Natural killer cell (primary cell): ENCODE measurements around the gene OSCP1. TPM values are rescaled to one million over a fixed set of nuclear protein-coding genes. Genes with fewer than 3 reads are reported as not detected.
A peak's percentile ranks its signal among the peaks of the same experiment; 100 is the strongest.

ENCODE experiments used
- ATAC-seq, 3 donors: fragments of 150-1000 bp in 2 of 3; fragments of 200-7000 bp in 1 of 3; cut with Tn5 transposase; 1 replicate in 1 of 3; 2 replicates in 2 of 3; pipeline ENCODE4 v1.10.0; 2021; ENCODE audit warnings: mild to moderate bottlenecking in 2 of 3, moderate library complexity in 2 of 3
- DNase-seq, 2 donors: peaks; one replicate each; pipeline versions ENCODE4 v3.0.0 to v3.0.0-alpha.2; 2013 to 2021; ENCODE audit warnings: mixed read lengths in 1 of 2
- H3K27ac ChIP-seq: one replicate; pipeline ENCODE4 v1.5.1; 2013; ENCODE audit warnings: mild to moderate bottlenecking, low read length
- H3K27me3 ChIP-seq: one replicate; pipeline ENCODE4 v1.6.1; 2013; ENCODE audit warnings: low read length; ENCODE audit not compliant: control insufficient read depth, insufficient read depth
- H3K36me3 ChIP-seq: one replicate; pipeline ENCODE4 v1.6.1; 2013; ENCODE audit warnings: low read length; ENCODE audit not compliant: control insufficient read depth, insufficient read depth
- H3K4me1 ChIP-seq: one replicate; pipeline ENCODE4 v1.6.1; 2013; ENCODE audit warnings: low read length; ENCODE audit not compliant: control insufficient read depth, insufficient read depth
- H3K4me3 ChIP-seq: one replicate; pipeline ENCODE4 v1.5.1; 2013; ENCODE audit warnings: low read length
- H3K9me3 ChIP-seq: one replicate; pipeline ENCODE4 v1.6.1; 2013; ENCODE audit warnings: low read length; ENCODE audit not compliant: control insufficient read depth, insufficient read depth
- H3K27ac Mint-ChIP-seq, 2 donors: one replicate each; pipeline ENCODE4 v1.8.0; 2022; ENCODE audit warnings: mild to moderate bottlenecking in 2 of 2, mixed read lengths in 2 of 2, moderate library complexity in 1 of 2
- H3K27me3 Mint-ChIP-seq, 2 donors: one replicate each; pipeline ENCODE4 v1.8.0; 2022; ENCODE audit warnings: low read depth in 2 of 2, mixed read lengths in 2 of 2
- H3K36me3 Mint-ChIP-seq: one replicate; pipeline ENCODE4 v1.8.0; 2022; ENCODE audit warnings: mixed read lengths
- H3K4me1 Mint-ChIP-seq, 2 donors: one replicate each; pipeline ENCODE4 v1.8.0; 2022; ENCODE audit warnings: mixed read lengths in 2 of 2
- H3K4me3 Mint-ChIP-seq: one replicate; pipeline ENCODE4 v1.8.0; 2022; ENCODE audit warnings: mild to moderate bottlenecking, moderate library complexity, mixed read lengths
- H3K9me3 Mint-ChIP-seq, 2 donors: one replicate each; pipeline ENCODE4 v1.8.0; 2022; ENCODE audit warnings: mixed read lengths in 2 of 2
- CTCF ChIP-seq: fragments of 200-600 bp; IDR thresholded peaks from one replicate; pipeline ENCODE4 v1.8.0; 2022; ENCODE audit warnings: antibody characterized with exemption
- WGBS: methylation state at CpG from one replicate; pipeline ENCODE4 v1.1.7; 2013; ENCODE audit warnings: missing lambda C conversion rate; ENCODE audit not compliant: insufficient coverage; 5-methylcytosine and 5-hydroxymethylcytosine counted together
- intact Hi-C: fragments of 100-400 bp; cut with micrococcal nuclease; formaldehyde crosslinking; loops from one replicate; pipeline ENCODE4 v1.14.2; 2022
- total RNA-seq, 4 donors: library from RNA; stranded (reverse); fragments of 120-200 nt in 1 of 4; gene quantifications; one replicate each; pipeline versions ENCODE4 v1.2.3 to v1.2.4, GENCODE V29; 2013 to 2022

OSCP1 gene
- total RNA-seq, 3 donors from 2014 or later (not counting 1 experiment from before 2014, with no cell fraction given) = 2.3 TPM; not detected in 2

GRCh38 chr1:36382231-36382630 is 68.0 kb downstream of the OSCP1 start:
- Histone ChIP-seq H3K4me1 (peaks cover 53% of the 10 kb centered on the region), H3K27ac (no peak overlapping the region), H3K27me3 (no peaks in the 10 kb centered on the region), H3K36me3 (no peaks in the 10 kb centered on the region), H3K9me3 (no peaks in the 10 kb centered on the region), H3K4me3 (no peak overlapping the region)
- Mint-ChIP-seq H3K27ac (peak overlapping the region; percentile 78 to 99), H3K4me3 (no peak overlapping the region), H3K4me1 (peaks cover 73 to 84% of the 10 kb centered on the region in 2 donors), H3K36me3 (no peaks in the 10 kb centered on the region), H3K27me3 (no peaks in the 10 kb centered on the region), H3K9me3 (no peaks in the 10 kb centered on the region)
- no peak for ATAC-seq
- no peak for TF ChIP-seq CTCF
- no peak for DNase-seq
- intact Hi-C loops = no loop called here
- 92% methylated on average over 9 of the region's 9 CpGs for WGBS

DNA sequence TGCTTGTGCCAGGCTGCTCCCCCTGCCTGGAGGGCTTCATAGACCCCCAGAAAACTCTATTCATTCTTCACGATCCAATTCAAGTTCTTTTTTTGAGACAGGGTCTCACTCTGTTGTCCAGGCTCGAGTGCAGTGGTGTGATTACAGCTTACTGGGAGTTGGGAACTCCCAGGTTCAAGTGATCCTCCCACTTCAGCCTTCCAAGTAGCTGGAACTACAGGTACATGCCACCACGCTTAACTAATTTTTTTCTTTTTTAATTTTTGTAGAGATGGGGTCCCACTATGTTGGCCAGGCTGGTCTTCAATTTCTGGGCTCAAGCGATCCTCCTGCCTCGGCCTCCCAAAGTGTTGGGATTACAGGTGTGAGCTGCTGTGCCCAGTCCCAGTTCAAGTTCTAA is 68.8 kb downstream of the OSCP1 start:
- Histone ChIP-seq H3K36me3 (no peaks in the 10 kb centered on the region), H3K27me3 (no peaks in the 10 kb centered on the region), H3K9me3 (no peaks in the 10 kb centered on the region), H3K4me3 (no peak overlapping the region), H3K4me1 (peaks cover 51% of the 10 kb centered on the region), H3K27ac (no peak overlapping the region)
- intact Hi-C loops = no loop called here
- TF ChIP-seq CTCF = no peak
- peak overlapping the region; percentile 78 to 99 for H3K27ac Mint-ChIP-seq
- no peak for DNase-seq
- no peaks in the 10 kb centered on the region for H3K27me3 Mint-ChIP-seq
- no peak for ATAC-seq
- peaks cover 68 to 77% of the 10 kb centered on the region in 2 donors for H3K4me1 Mint-ChIP-seq
- WGBS = 99% methylated on average over 4 of the region's 5 CpGs
- no peak overlapping the region for H3K4me3 Mint-ChIP-seq
- no peaks in the 10 kb centered on the region for H3K9me3 Mint-ChIP-seq
- no peaks in the 10 kb centered on the region for H3K36me3 Mint-ChIP-seq

DNA sequence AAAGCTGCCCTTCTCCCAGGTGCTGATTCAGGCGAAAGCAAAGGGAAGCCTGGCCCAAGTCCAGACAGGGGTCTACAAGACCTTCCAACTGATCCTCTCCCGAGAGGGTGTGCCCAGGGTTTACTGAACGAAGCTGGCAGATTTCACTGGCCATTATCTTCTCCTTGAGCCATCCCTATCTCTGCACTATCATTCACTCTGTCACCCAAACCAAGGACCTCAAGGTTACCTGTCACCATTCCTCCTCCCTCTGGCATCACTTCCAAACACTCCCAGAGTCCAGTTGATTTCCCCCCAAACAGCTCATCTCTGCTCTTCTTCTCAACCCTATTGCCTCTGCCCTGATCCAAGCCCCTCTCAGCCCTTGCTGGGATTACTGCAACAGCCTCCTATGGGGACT is 69.5 kb downstream of the OSCP1 start:
- H3K36me3 ChIP-seq = peaks cover 4% of the 10 kb centered on the region
- no peaks in the 10 kb centered on the region for H3K27me3 Mint-ChIP-seq
- ATAC-seq (no peak), DNase-seq (no peak)
- H3K27ac Mint-ChIP-seq = peak overlapping the region; percentile 78 to 99
- H3K9me3 ChIP-seq = no peaks in the 10 kb centered on the region
- intact Hi-C loops = no loop called here
- TF ChIP-seq CTCF = no peak
- H3K9me3 Mint-ChIP-seq = no peaks in the 10 kb centered on the region
- no peak overlapping the region for H3K4me3 Mint-ChIP-seq
- no peak overlapping the region for H3K27ac ChIP-seq
- peaks cover 53% of the 10 kb centered on the region for H3K4me1 ChIP-seq
- WGBS = 94% methylated on average over 3 of the region's 3 CpGs
- H3K36me3 Mint-ChIP-seq = no peaks in the 10 kb centered on the region
- no peak overlapping the region for H3K4me3 ChIP-seq
- no peaks in the 10 kb centered on the region for H3K27me3 ChIP-seq
- H3K4me1 Mint-ChIP-seq = peaks cover 68 to 76% of the 10 kb centered on the region in 2 donors

DNA sequence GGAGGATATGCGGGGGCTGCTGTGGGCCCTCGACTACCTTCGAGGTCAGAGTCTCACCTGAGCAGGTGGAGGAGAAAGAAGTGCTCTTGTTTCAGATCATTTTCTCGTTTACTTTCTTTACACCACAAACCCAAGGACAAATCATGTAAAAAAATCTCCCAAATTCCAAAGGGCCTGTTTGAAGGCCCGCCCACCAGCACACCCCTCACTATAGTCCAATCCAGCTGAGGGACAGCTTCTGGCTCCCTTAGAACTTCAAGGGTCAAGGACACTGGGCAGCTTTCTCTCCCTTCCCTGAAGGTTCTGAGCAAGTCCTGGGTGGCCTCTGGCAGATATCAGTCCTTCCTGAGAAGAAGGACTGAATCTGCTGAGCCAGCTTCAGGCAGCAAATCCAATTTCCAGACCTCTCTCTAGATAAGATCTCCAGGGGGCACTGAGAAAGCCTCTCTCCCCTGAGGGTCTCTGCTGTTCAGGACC is 70.1 kb downstream of the OSCP1 start:
- H3K9me3 Mint-ChIP-seq = no peaks in the 10 kb centered on the region
- peaks cover 68 to 76% of the 10 kb centered on the region in 2 donors for H3K4me1 Mint-ChIP-seq
- H3K36me3 Mint-ChIP-seq = no peaks in the 10 kb centered on the region
- no peaks in the 10 kb centered on the region for H3K9me3 ChIP-seq
- WGBS = 79% methylated on average over 5 of the region's 5 CpGs
- no peak overlapping the region for H3K4me3 Mint-ChIP-seq
- H3K4me3 ChIP-seq = no peak overlapping the region
- H3K27me3 Mint-ChIP-seq = no peaks in the 10 kb centered on the region
- H3K4me1 ChIP-seq = peaks cover 59% of the 10 kb centered on the region
- H3K36me3 ChIP-seq = peaks cover 4% of the 10 kb centered on the region
- H3K27me3 ChIP-seq = no peaks in the 10 kb centered on the region
- intact Hi-C loops = no loop called here
- no peak for TF ChIP-seq CTCF
- DNase-seq (no peak), ATAC-seq (no peak)
- peak overlapping the region; percentile 78 to 99 for H3K27ac Mint-ChIP-seq
- H3K27ac ChIP-seq = no peak overlapping the region
